Smooth muscle cell (in vitro differentiated cells): Measurements from ENCODE around the gene HSPB9. TPM values are rescaled to one million over a fixed set of nuclear protein-coding genes. Genes with fewer than 3 reads are reported as not detected.

Experiments
- DNase-seq: peaks from one replicate; lab custom pipeline; 2025; ENCODE audit not compliant: unreplicated experiment; lab: John Stamatoyannopoulos, UW
- H2AFZ ChIP-seq: fragments of 200-600 bp; sonication (generic); 2 replicates; pipeline ENCODE4 v1.6.0; 2016; ENCODE audit warnings: antibody characterized with exemption, low read depth, mild to moderate bottlenecking
- H3F3A ChIP-seq: fragments of 200-600 bp; sonication (generic); 2 replicates; pipeline ENCODE4 v1.6.0; 2017; ENCODE audit warnings: antibody characterized with exemption, low read depth
- H3K27ac ChIP-seq: fragments of 200-600 bp; sonication (generic); 2 replicates; pipeline ENCODE4 v1.5.1; 2016; ENCODE audit warnings: low read depth, mild to moderate bottlenecking
- H3K27me3 ChIP-seq: fragments of 200-600 bp; sonication (generic); 2 replicates; pipeline ENCODE4 v1.6.1; 2016; ENCODE audit warnings: low read depth, mild to moderate bottlenecking
- H3K36me3 ChIP-seq: fragments of 200-600 bp; sonication (generic); 2 replicates; pipeline ENCODE4 v1.5.1; 2016; ENCODE audit warnings: low read depth
- H3K4me1 ChIP-seq: fragments of 200-600 bp; sonication (generic); 2 replicates; pipeline ENCODE4 v1.5.1; 2016; ENCODE audit warnings: low read depth
- H3K4me2 ChIP-seq: fragments of 200-600 bp; sonication (generic); 2 replicates; pipeline ENCODE4 v1.6.0; 2016; ENCODE audit warnings: mild to moderate bottlenecking
- H3K4me3 ChIP-seq: fragments of 200-600 bp; sonication (generic); 2 replicates; pipeline ENCODE4 v1.5.1; 2016; ENCODE audit warnings: mild to moderate bottlenecking
- H3K79me2 ChIP-seq: fragments of 200-600 bp; sonication (generic); 2 replicates; pipeline ENCODE4 v1.6.0; 2016; ENCODE audit warnings: low read depth, mild to moderate bottlenecking
- H3K9ac ChIP-seq: fragments of 200-600 bp; sonication (generic); 2 replicates; pipeline ENCODE4 v1.6.0; 2016; ENCODE audit warnings: low read depth
- H3K9me3 ChIP-seq: fragments of 200-600 bp; sonication (generic); replicated peaks from 2 replicates; pipeline ENCODE4 v1.5.1; 2016; ENCODE audit warnings: low read depth
- H4K20me1 ChIP-seq: fragments of 200-600 bp; sonication (generic); 2 replicates; pipeline ENCODE4 v1.6.0; 2016; ENCODE audit warnings: low read depth
- WGBS: methylation state at CpG from one replicate; pipeline ENCODE4 v1.1.7; 2016; ENCODE audit warnings: low lambda C conversion rate; 5-methylcytosine and 5-hydroxymethylcytosine counted together
- polyA plus RNA-seq: library from polyadenylated mRNA; unstranded; fragments of >200 nt; fragmentation: Nextera tagmentation; extraction: Ambion mirVana; gene quantifications from 2 replicates; pipeline ENCODE4 v1.2.1, GENCODE V29; 2016
- total RNA-seq: library from RNA; depleted of rRNA; stranded (reverse); fragments of >200 nt; gene quantifications from 2 replicates; pipeline ENCODE4 v1.2.3, GENCODE V29; 2014
- TF ChIP-seq, protein P1 (sequence below): fragments of 200-600 bp; sonication (generic); IDR thresholded peaks from 2 replicates; pipeline ENCODE4 v1.5.1; 2017; ENCODE audit warnings: borderline replicate concordance, mild to moderate bottlenecking, antibody characterized with exemption; ENCODE audit not compliant: insufficient read depth, poor library complexity, severe bottlenecking

The HSPB9 gene
- total and polyA plus RNA-seq, 2 experiments from 2014 or later: 0.39 TPM; not detected in 1

DNA sequence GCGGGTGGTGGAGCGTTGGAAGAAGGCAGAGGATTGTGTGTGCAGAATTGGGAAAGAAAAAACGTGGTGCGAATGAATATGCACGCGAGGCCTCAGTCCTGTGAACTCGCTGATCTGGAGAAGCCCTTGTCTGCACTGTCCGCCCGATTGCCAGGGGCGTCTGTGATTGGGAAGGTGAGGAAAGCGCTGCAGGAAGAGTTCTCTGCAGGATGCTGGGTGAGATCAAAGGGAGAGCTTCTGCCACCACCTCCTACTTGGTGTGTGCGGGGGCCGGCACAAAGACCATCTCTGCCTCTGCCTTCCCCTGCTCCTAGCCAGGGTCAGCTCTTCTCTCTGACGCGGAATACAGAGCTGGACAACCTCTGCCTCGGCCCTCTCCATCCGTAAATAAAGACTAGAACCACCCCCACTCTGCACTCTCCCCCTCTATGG lies 33.0 kb downstream of the HSPB9 start:
- Histone ChIP-seq H3K4me2 (peak overlapping the region; percentile 86), H3K4me1 (peaks cover 6% of the 10 kb centered on the region), H3K9ac (peak overlapping the region; percentile 80), H4K20me1 (peaks cover 35% of the 10 kb centered on the region), H2AFZ (peak overlapping the region; percentile 82), H3K79me2 (peaks cover 41% of the 10 kb centered on the region), H3F3A (no peaks in the 10 kb centered on the region), H3K27ac (peak overlapping the region; percentile 54), H3K36me3 (no peaks in the 10 kb centered on the region), H3K9me3 (no peaks in the 10 kb centered on the region), H3K4me3 (peak overlapping the region; percentile 86), H3K27me3 (no peaks in the 10 kb centered on the region)
- TF ChIP-seq, protein P1, sequence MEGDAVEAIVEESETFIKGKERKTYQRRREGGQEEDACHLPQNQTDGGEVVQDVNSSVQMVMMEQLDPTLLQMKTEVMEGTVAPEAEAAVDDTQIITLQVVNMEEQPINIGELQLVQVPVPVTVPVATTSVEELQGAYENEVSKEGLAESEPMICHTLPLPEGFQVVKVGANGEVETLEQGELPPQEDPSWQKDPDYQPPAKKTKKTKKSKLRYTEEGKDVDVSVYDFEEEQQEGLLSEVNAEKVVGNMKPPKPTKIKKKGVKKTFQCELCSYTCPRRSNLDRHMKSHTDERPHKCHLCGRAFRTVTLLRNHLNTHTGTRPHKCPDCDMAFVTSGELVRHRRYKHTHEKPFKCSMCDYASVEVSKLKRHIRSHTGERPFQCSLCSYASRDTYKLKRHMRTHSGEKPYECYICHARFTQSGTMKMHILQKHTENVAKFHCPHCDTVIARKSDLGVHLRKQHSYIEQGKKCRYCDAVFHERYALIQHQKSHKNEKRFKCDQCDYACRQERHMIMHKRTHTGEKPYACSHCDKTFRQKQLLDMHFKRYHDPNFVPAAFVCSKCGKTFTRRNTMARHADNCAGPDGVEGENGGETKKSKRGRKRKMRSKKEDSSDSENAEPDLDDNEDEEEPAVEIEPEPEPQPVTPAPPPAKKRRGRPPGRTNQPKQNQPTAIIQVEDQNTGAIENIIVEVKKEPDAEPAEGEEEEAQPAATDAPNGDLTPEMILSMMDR: no peak
- no peak for DNase-seq
- 16% methylated on average over 17 of the region's 17 CpGs for WGBS

GRCh38 chr17:42159796-42160530 lies 37.4 kb downstream of the HSPB9 start:
- Histone ChIP-seq H3K4me3 (no peak overlapping the region), H3K9ac (no peak overlapping the region), H4K20me1 (no peaks in the 10 kb centered on the region), H3K27ac (no peak overlapping the region), H3K9me3 (no peaks in the 10 kb centered on the region), H3K79me2 (no peaks in the 10 kb centered on the region), H3K36me3 (no peaks in the 10 kb centered on the region), H3K4me1 (no peaks in the 10 kb centered on the region), H3F3A (no peaks in the 10 kb centered on the region), H2AFZ (no peak overlapping the region), H3K4me2 (no peak overlapping the region), H3K27me3 (no peaks in the 10 kb centered on the region)
- 97% methylated on average over 14 of the region's 14 CpGs for WGBS
- TF ChIP-seq, protein P1: no peak
- no peak for DNase-seq

DNA sequence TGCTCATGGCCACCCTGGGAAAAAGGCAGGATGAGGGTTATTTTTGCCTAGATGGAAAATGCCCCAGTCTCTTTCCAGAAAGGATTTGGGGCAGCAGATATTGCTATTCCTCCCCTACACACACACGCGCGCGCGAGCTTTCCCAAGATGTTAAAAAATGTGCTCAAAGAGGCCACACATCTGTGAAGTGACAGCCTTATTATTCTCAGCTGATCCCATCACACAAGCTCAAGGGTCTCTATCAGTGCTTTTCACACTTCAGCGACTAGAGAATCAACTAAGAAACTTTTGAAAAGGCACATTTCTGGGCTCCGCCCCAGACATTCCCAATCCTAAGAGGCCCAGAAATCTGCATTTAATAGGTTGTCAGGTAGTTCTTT lies 37.9 kb downstream of the HSPB9 start:
- TF ChIP-seq, protein P1: no peak
- Histone ChIP-seq H2AFZ (no peak overlapping the region), H3F3A (no peaks in the 10 kb centered on the region), H3K36me3 (no peaks in the 10 kb centered on the region), H3K4me2 (no peak overlapping the region), H3K9me3 (no peaks in the 10 kb centered on the region), H3K9ac (no peak overlapping the region), H3K4me1 (no peaks in the 10 kb centered on the region), H3K27me3 (no peaks in the 10 kb centered on the region), H3K79me2 (no peaks in the 10 kb centered on the region), H4K20me1 (no peaks in the 10 kb centered on the region), H3K4me3 (no peak overlapping the region), H3K27ac (no peak overlapping the region)
- WGBS: 97% methylated on average over 7 of the region's 7 CpGs
- DNase-seq: no peak

GRCh38 chr17:42163113-42163512 lies 40.5 kb downstream of the HSPB9 start:
- Histone ChIP-seq H3K9ac (no peak overlapping the region), H2AFZ (no peak overlapping the region), H3K27ac (no peak overlapping the region), H3K79me2 (no peaks in the 10 kb centered on the region), H3F3A (no peaks in the 10 kb centered on the region), H3K4me3 (no peak overlapping the region), H3K9me3 (no peaks in the 10 kb centered on the region), H3K27me3 (no peaks in the 10 kb centered on the region), H3K36me3 (no peaks in the 10 kb centered on the region), H3K4me2 (no peak overlapping the region), H3K4me1 (no peaks in the 10 kb centered on the region), H4K20me1 (no peaks in the 10 kb centered on the region)
- DNase-seq: no peak
- WGBS: 70% methylated on average over 8 of the region's 8 CpGs
- TF ChIP-seq, protein P1: peak; percentile 36
